H9 (cell line): ENCODE results near the gene CCDC71. TPM values are rescaled to one million over a fixed set of nuclear protein-coding genes. Genes with fewer than 3 reads are reported as not detected.
A peak's percentile ranks its signal among the peaks of the same experiment; 100 is the strongest.

Experiments used
- DNase-seq: peaks from one replicate; pipeline ENCODE4 v3.0.0-alpha.2; 2017
- H2AFZ ChIP-seq: one replicate; pipeline ENCODE4 v1.6.1; 2013; ENCODE audit warnings: mild to moderate bottlenecking, low read length, control low read depth, moderate library complexity
- H2AK5ac ChIP-seq: 2 replicates; pipeline ENCODE4 v1.6.1; 2013; ENCODE audit warnings: low read length, control low read depth, mixed read lengths; ENCODE audit not compliant: insufficient read length
- H2BK120ac ChIP-seq: one replicate; pipeline ENCODE4 v1.6.1; 2013; ENCODE audit warnings: low read depth, mild to moderate bottlenecking, low read length, control low read depth, inconsistent platforms; ENCODE audit not compliant: poor library complexity, severe bottlenecking
- H2BK12ac ChIP-seq: 2 replicates; pipeline ENCODE4 v1.6.1; 2013; ENCODE audit warnings: low read length, control low read depth, mixed read lengths, low read depth; ENCODE audit not compliant: insufficient read length
- H2BK15ac ChIP-seq: 2 replicates; pipeline ENCODE4 v1.6.1; 2013; ENCODE audit warnings: low read depth, low read length, control low read depth
- H2BK20ac ChIP-seq: one replicate; pipeline ENCODE4 v1.6.1; 2013; ENCODE audit warnings: low read depth, mild to moderate bottlenecking, low read length, control low read depth, inconsistent platforms; ENCODE audit not compliant: poor library complexity, severe bottlenecking
- H2BK5ac ChIP-seq: 2 replicates; pipeline ENCODE4 v1.6.1; 2013; ENCODE audit warnings: low read length, control low read depth, mixed read lengths; ENCODE audit not compliant: insufficient read length
- H3K14ac ChIP-seq: 2 replicates; pipeline ENCODE4 v1.6.1; 2013; ENCODE audit warnings: low read length, control low read depth; ENCODE audit not compliant: insufficient read depth
- H3K18ac ChIP-seq: 2 replicates; pipeline ENCODE4 v1.6.1; 2013; ENCODE audit warnings: low read depth, mild to moderate bottlenecking, mixed read lengths, low read length, control low read depth; ENCODE audit not compliant: insufficient read length
- H3K23ac ChIP-seq: 2 replicates; pipeline ENCODE4 v1.6.1; 2013; ENCODE audit warnings: low read length, control low read depth, mixed read lengths, low read depth; ENCODE audit not compliant: insufficient read length
- H3K23me2 ChIP-seq: 2 replicates; pipeline ENCODE4 v1.6.1; 2013; ENCODE audit warnings: low read depth, mild to moderate bottlenecking, mixed read lengths, low read length, control low read depth; ENCODE audit not compliant: insufficient read length, poor library complexity, severe bottlenecking
- H3K27ac ChIP-seq: 2 replicates; pipeline ENCODE4 v1.5.1; 2013; ENCODE audit warnings: low read length, control low read depth, mixed read lengths, low read depth; ENCODE audit not compliant: insufficient read length
- H3K27me3 ChIP-seq: 2 replicates; pipeline ENCODE4 v1.6.1; 2013; ENCODE audit warnings: low read length, control low read depth, inconsistent platforms; ENCODE audit not compliant: insufficient read depth
- H3K4ac ChIP-seq: 2 replicates; pipeline ENCODE4 v1.6.1; 2013; ENCODE audit warnings: low read depth, mild to moderate bottlenecking, control low read depth, inconsistent platforms, low read length, moderate library complexity
- H3K4me1 ChIP-seq: 2 replicates; pipeline ENCODE4 v1.6.1; 2013; ENCODE audit warnings: low read length, control low read depth, inconsistent platforms; ENCODE audit not compliant: insufficient read depth
- H3K4me2 ChIP-seq: 2 replicates; pipeline ENCODE4 v1.6.1; 2013; ENCODE audit warnings: low read length, control low read depth, mixed read lengths; ENCODE audit not compliant: insufficient read length, insufficient read depth
- H3K56ac ChIP-seq: 2 replicates; pipeline ENCODE4 v1.6.1; 2013; ENCODE audit warnings: low read depth, mild to moderate bottlenecking, mixed read lengths, low read length, control low read depth; ENCODE audit not compliant: insufficient read length
- H3K79me1 ChIP-seq: 2 replicates; pipeline ENCODE4 v1.6.1; 2013; ENCODE audit warnings: low read depth, mild to moderate bottlenecking, moderate library complexity, low read length, control low read depth, inconsistent platforms; ENCODE audit not compliant: insufficient read depth, poor library complexity, severe bottlenecking
- H3K79me2 ChIP-seq: 2 replicates; pipeline ENCODE4 v1.6.1; 2013; ENCODE audit warnings: low read length, control low read depth, inconsistent platforms; ENCODE audit not compliant: insufficient read depth
- H3K9ac ChIP-seq: 2 replicates; pipeline ENCODE4 v1.6.1; 2013; ENCODE audit warnings: low read length, control low read depth, mixed read lengths; ENCODE audit not compliant: insufficient read length; ENCODE audit errors: extremely low read depth
- H3K9me3 ChIP-seq: one replicate; pipeline ENCODE4 v1.6.1; 2013; ENCODE audit warnings: low read depth, low read length, inconsistent platforms; ENCODE audit not compliant: control insufficient read depth
- H3T11ph ChIP-seq: one replicate; pipeline ENCODE4 v1.6.1; 2013; ENCODE audit warnings: mild to moderate bottlenecking, low read length, control low read depth, inconsistent platforms
- H4K20me1 ChIP-seq: one replicate; pipeline ENCODE4 v1.6.1; 2013; ENCODE audit not compliant: control insufficient read depth, insufficient read length, insufficient read depth
- H4K5ac ChIP-seq: 2 replicates; pipeline ENCODE4 v1.6.1; 2013; ENCODE audit warnings: low read depth, mild to moderate bottlenecking, mixed read lengths, low read length, control low read depth; ENCODE audit not compliant: insufficient read length
- H4K8ac ChIP-seq: replicated peaks from 2 replicates; pipeline ENCODE4 v1.6.1; 2013; ENCODE audit warnings: low read length, control low read depth, mixed read lengths, low read depth; ENCODE audit not compliant: insufficient read length
- H4K91ac ChIP-seq: 2 replicates; pipeline ENCODE4 v1.6.1; 2013; ENCODE audit warnings: low read depth, mild to moderate bottlenecking, moderate library complexity, mixed read lengths, low read length, control low read depth; ENCODE audit not compliant: insufficient read length
- H3K27ac Mint-ChIP-seq, 3 experiments: 2 replicates in 2 of 3; 3 replicates in 1 of 3; pipeline ENCODE4 v1.8.0; 2020 to 2021; ENCODE audit warnings: mixed read lengths in 3 of 3, mild to moderate bottlenecking in 1 of 3, moderate library complexity in 1 of 3
- H3K27me3 Mint-ChIP-seq: 2 replicates; pipeline ENCODE4 v1.8.0; 2021; ENCODE audit warnings: low read depth, mild to moderate bottlenecking, moderate library complexity, mixed read lengths
- H3K36me3 Mint-ChIP-seq, 3 experiments: 2 replicates in 2 of 3; 3 replicates in 1 of 3; pipeline ENCODE4 v1.8.0; 2020 to 2021; ENCODE audit warnings: low read depth in 3 of 3, mixed read lengths in 3 of 3; ENCODE audit not compliant: insufficient read depth in 1 of 3
- H3K4me1 Mint-ChIP-seq, 2 experiments: 2 replicates each; pipeline ENCODE4 v1.8.0; 2020; ENCODE audit warnings: mixed read lengths in 2 of 2
- H3K4me3 Mint-ChIP-seq, 2 experiments: 2 replicates in 1 of 2; 3 replicates in 1 of 2; pipeline ENCODE4 v1.8.0; 2020 to 2021; ENCODE audit warnings: mild to moderate bottlenecking in 2 of 2, mixed read lengths in 2 of 2, moderate library complexity in 1 of 2
- H3K9me3 Mint-ChIP-seq, 2 experiments: 2 replicates in 1 of 2; 3 replicates in 1 of 2; pipeline ENCODE4 v1.8.0; 2020; ENCODE audit warnings: mild to moderate bottlenecking in 2 of 2, mixed read lengths in 2 of 2, moderate library complexity in 1 of 2
- WGBS: extraction: QIAGEN DNeasy Blood & Tissue Kit; methylation state at CpG from one replicate; pipeline ENCODE4 v1.1.7; 2013; ENCODE audit warnings: missing lambda C conversion rate, low lambda C conversion rate, mixed read lengths; ENCODE audit not compliant: insufficient read length; ENCODE audit errors: extremely low coverage; 5-methylcytosine and 5-hydroxymethylcytosine counted together
- total RNA-seq: library from RNA; stranded (reverse); gene quantifications from 2 replicates; pipeline ENCODE4 v1.2.1, GENCODE V29; 2021
- TF ChIP-seq, protein P1 (sequence below): fragments of 200-600 bp; sonication (generic); conservative IDR thresholded peaks from 3 replicates; pipeline ENCODE4 v1.8.0; 2021; ENCODE audit warnings: antibody characterized with exemption, mild to moderate bottlenecking

Gene CCDC71
- total RNA-seq, 1 experiment from 2014 or later, result 27.6 TPM

DNA sequence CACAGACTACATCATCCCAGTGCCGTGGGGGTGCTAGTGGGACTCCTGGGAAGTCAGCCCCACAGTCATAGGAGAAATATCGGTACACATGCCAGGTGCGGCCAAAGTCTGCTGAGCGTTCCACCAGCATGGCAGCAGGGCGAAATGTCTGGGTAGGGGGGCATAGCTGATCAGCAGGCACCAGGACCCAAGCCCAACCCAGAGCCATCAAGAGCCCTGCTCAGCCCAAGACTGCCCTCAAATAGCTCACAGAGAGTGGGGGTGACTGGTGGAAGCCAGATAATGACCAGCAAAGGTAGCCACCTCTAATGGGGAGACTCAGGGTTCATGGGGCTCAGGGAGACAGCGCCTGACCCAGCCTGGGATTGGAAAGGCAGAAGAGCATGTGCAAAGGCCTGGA is 34.6 kb downstream of the CCDC71 start:
- Histone ChIP-seq H3K23ac (no peak overlapping the region), H3K27me3 (no peaks in the 10 kb centered on the region), H3K9ac (no peak overlapping the region), H3K4ac (no peak overlapping the region), H3K4me1 (peaks cover 2% of the 10 kb centered on the region; the same call in 1 of the 2 replicates), H4K91ac (no peak overlapping the region), H3K9me3 (no peaks in the 10 kb centered on the region), H2BK120ac (no peak overlapping the region), H3K14ac (no peak overlapping the region; the same call in 1 of the 2 replicates), H2BK15ac (no peak overlapping the region), H3K79me1 (no peaks in the 10 kb centered on the region), H2BK5ac (no peak overlapping the region), H4K20me1 (no peaks in the 10 kb centered on the region), H3K4me2 (peak overlapping the region; percentile 97), H4K5ac (no peak overlapping the region), H3K18ac (no peak overlapping the region), H3K56ac (no peak overlapping the region), H3T11ph (no peak overlapping the region), H2AFZ (no peak overlapping the region), H3K79me2 (no peaks in the 10 kb centered on the region), H3K27ac (no peak overlapping the region), H3K23me2 (peaks cover 15% of the 10 kb centered on the region), H2BK12ac (no peak overlapping the region), H4K8ac (no peak overlapping the region), H2BK20ac (no peak overlapping the region), H2AK5ac (no peak overlapping the region)
- TF ChIP-seq, protein P1, sequence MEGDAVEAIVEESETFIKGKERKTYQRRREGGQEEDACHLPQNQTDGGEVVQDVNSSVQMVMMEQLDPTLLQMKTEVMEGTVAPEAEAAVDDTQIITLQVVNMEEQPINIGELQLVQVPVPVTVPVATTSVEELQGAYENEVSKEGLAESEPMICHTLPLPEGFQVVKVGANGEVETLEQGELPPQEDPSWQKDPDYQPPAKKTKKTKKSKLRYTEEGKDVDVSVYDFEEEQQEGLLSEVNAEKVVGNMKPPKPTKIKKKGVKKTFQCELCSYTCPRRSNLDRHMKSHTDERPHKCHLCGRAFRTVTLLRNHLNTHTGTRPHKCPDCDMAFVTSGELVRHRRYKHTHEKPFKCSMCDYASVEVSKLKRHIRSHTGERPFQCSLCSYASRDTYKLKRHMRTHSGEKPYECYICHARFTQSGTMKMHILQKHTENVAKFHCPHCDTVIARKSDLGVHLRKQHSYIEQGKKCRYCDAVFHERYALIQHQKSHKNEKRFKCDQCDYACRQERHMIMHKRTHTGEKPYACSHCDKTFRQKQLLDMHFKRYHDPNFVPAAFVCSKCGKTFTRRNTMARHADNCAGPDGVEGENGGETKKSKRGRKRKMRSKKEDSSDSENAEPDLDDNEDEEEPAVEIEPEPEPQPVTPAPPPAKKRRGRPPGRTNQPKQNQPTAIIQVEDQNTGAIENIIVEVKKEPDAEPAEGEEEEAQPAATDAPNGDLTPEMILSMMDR, result no peak
- peak overlapping the region; percentile 83 to 93 for H3K4me3 Mint-ChIP-seq
- no peak overlapping the region; a peak in 1 of 7 replicates for H3K27ac Mint-ChIP-seq
- DNase-seq, result no peak
- peaks cover 8 to 12% of the 10 kb centered on the region in 2 experiments; a peak in 3 of 4 replicates for H3K4me1 Mint-ChIP-seq
- H3K27me3 Mint-ChIP-seq, result peaks cover 3% of the 10 kb centered on the region
- H3K36me3 Mint-ChIP-seq, result peaks cover 0 to 6% (median 5%) of the 10 kb centered on the region in 3 experiments; a peak in 3 of 7 replicates
- H3K9me3 Mint-ChIP-seq, result no peaks in the 10 kb centered on the region
- no CpG with 5 or more reads among the region's 6 CpGs for WGBS
